Thymus (tissue), 11 donors: Measurements from ENCODE around the gene GNA14. TPM values are rescaled to one million over a fixed set of nuclear protein-coding genes. Genes with fewer than 3 reads are reported as not detected.
A peak's percentile ranks its signal among the peaks of the same experiment; 100 is the strongest.

Experiments used
- DNase-seq, 9 donors: peaks; one replicate each; pipeline ENCODE4 v3.0.0-alpha.2; 2013; ENCODE audit warnings: low spot score in 9 of 9, low read depth in 6 of 9, missing footprints in 1 of 9
- H3K27ac ChIP-seq, 2 donors: one replicate each; pipeline ENCODE4 v1.5.1; 2013; ENCODE audit warnings: control low read depth in 1 of 2, low read depth in 1 of 2, low read length in 1 of 2, mild to moderate bottlenecking in 1 of 2, moderate library complexity in 1 of 2
- H3K27me3 ChIP-seq, 2 donors: one replicate each; pipeline ENCODE4 v1.5.1; 2013; ENCODE audit warnings: low read length in 1 of 2; ENCODE audit not compliant: control insufficient read depth in 2 of 2, insufficient read depth in 1 of 2
- H3K36me3 ChIP-seq, 2 donors: one replicate each; pipeline ENCODE4 v1.5.1; 2013; ENCODE audit warnings: low read length in 1 of 2, mild to moderate bottlenecking in 1 of 2, moderate library complexity in 1 of 2; ENCODE audit not compliant: control insufficient read depth in 2 of 2, insufficient read depth in 2 of 2
- H3K4me1 ChIP-seq, 2 donors: one replicate each; pipeline ENCODE4 v1.5.1; 2013; ENCODE audit warnings: low read length in 2 of 2; ENCODE audit not compliant: control insufficient read depth in 2 of 2, insufficient read depth in 2 of 2
- H3K4me3 ChIP-seq, 2 donors: one replicate each; pipeline ENCODE4 v1.5.1; 2013; ENCODE audit warnings: low read length in 2 of 2, control low read depth in 1 of 2, mild to moderate bottlenecking in 1 of 2
- H3K9me3 ChIP-seq, 2 donors: one replicate each; pipeline ENCODE4 v1.5.1; 2013; ENCODE audit warnings: low read length in 1 of 2, mild to moderate bottlenecking in 1 of 2; ENCODE audit not compliant: control insufficient read depth in 2 of 2, insufficient read depth in 1 of 2
- WGBS: extraction: QIAGEN DNeasy Blood & Tissue Kit; methylation state at CpG from one replicate; pipeline ENCODE4 v1.1.7; 2013; 5-methylcytosine and 5-hydroxymethylcytosine counted together
- polyA plus RNA-seq: library from polyadenylated mRNA; stranded (reverse); fragments of 200-250 nt; gene quantifications from one replicate; pipeline ENCODE4 v1.2.3, GENCODE V29; 2013
- total RNA-seq: library from RNA; stranded (reverse); fragments of 120-200 nt; gene quantifications from one replicate; pipeline ENCODE4 v1.2.4, GENCODE V29; 2013
- donor health status: healthy.

Gene GNA14
- total and polyA plus RNA-seq, 2 donors: 0.47 to 1.4 TPM

DNA sequence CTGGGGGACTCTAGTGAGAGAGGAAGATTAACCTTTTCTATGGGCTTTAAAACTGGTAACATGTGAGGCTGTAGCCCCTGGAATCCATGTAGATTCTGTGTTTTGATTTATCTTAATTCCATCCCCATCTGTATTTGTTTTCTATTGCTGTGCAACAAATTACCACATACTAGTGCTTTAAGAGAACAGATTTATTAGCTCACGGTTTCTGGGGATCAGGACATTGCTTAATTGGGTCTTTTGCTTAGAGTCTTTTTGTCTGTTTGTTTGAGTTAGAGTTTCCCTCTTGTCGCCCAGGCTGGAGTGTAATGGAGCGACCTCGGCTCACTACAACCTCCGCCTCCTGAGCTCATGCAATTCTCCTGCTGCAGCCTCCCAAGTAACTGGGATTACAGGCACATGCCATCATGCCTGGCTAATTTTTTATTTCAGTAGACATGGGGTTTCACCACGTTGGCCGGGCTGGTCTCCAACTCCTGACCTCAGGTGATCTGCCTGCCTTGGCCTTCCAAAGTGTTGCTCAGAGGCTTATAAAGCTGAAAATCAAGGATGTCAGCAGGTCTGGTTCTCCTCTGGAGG is 29.9 kb upstream of the GNA14 start:
- 94% methylated on average over 7 of the region's 7 CpGs for WGBS
- Histone ChIP-seq H3K4me3 (no peak overlapping the region), H3K4me1 (no peaks in the 10 kb centered on the region), H3K36me3 (no peaks in the 10 kb centered on the region), H3K9me3 (no peaks in the 10 kb centered on the region), H3K27me3 (no peaks in the 10 kb centered on the region), H3K27ac (no peak overlapping the region)
- no peak for DNase-seq

DNA sequence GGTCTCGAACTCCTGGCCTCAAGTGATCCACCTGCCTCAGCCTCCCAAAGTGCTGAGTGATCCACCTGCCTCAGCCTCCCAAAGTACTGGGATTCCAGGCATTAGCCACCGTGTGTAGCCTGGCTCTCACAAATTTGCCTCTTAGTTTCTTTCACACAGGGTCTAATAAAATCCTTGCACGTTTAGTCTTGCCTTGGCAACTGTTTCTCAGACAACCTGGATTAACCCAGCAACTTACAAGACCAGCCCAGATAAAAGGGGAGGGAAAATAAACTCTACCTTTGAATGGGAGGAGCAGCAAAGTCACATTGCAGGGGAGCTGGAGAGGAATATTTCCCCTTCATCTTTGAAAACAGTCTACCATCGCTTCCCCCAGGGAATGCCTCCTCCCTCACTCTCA is 29.3 kb upstream of the GNA14 start:
- H3K4me3 ChIP-seq: no peak overlapping the region
- H3K36me3 ChIP-seq: no peaks in the 10 kb centered on the region
- WGBS: 93% methylated on average over 4 of the region's 4 CpGs
- no peaks in the 10 kb centered on the region for H3K4me1 ChIP-seq
- H3K27ac ChIP-seq: no peak overlapping the region
- DNase-seq: no peak
- H3K27me3 ChIP-seq: no peaks in the 10 kb centered on the region
- H3K9me3 ChIP-seq: no peaks in the 10 kb centered on the region

DNA sequence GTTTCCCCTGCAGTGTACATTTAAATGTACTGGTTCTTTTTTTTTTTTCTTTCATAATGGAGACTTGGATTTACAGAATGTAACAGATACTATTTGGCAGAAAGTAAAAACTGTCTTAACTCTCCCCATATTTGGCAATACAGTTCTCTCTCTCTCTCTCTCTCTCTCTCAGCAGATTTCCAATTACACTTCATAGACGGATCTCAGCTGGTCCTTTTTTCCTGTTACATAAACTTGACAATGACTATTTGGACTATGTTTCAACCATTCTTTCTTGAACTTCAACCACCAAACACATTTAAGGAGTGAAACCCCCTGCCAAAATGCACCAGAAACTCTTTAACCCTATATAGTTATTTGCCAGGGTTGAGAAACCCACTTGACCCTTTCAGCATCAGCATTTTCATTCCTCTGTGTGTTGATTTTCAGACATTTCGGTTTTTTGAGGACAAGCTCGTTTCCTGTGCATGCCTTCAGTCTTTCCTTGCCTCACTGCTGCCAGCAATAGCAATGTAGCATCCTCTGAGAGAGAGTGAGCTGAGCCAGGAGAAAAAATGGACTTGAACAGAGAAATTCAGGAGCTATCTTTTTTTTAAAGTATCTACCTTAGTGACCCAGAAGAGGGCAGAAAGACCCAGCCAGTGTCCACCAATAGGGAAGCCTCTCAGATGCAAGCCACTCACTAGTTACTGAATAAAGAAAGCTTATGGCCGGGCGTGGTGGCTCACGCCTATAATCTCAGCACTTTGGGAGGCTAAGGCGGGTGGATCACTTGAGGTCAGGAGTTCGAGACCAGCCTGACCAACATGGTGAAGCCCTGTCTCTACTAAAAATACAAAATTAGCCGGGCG is 26.0 kb upstream of the GNA14 start:
- H3K27ac ChIP-seq: no peak overlapping the region
- 95% methylated on average over 10 of the region's 10 CpGs for WGBS
- H3K27me3 ChIP-seq: no peaks in the 10 kb centered on the region
- no peaks in the 10 kb centered on the region for H3K9me3 ChIP-seq
- no peaks in the 10 kb centered on the region for H3K36me3 ChIP-seq
- DNase-seq: no peak
- no peak overlapping the region for H3K4me3 ChIP-seq
- no peaks in the 10 kb centered on the region for H3K4me1 ChIP-seq

DNA sequence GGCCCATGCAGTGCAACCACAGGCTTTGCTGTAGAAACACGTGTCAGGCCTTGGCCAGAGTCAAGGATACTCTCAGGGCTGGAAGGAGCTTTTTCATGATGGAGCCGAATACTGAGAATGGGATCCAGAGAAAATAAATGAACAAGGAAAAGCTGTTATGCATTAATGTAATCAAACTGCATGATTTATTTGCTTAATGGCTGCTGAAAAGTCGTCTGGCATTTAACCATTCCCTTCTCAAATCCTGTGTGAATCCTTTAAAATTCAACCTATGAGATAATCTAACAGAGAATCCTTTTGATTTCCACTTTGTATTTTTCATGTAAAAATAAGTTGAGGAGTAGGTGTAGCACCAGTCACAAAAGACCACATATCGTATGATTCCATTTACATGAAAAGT is 24.1 kb upstream of the GNA14 start:
- H3K36me3 ChIP-seq: no peaks in the 10 kb centered on the region
- no peaks in the 10 kb centered on the region for H3K27me3 ChIP-seq
- H3K4me1 ChIP-seq: no peaks in the 10 kb centered on the region
- no peak for DNase-seq
- 93% methylated on average over 4 of the region's 4 CpGs for WGBS
- H3K9me3 ChIP-seq: no peaks in the 10 kb centered on the region
- H3K27ac ChIP-seq: no peak overlapping the region
- H3K4me3 ChIP-seq: no peak overlapping the region

DNA sequence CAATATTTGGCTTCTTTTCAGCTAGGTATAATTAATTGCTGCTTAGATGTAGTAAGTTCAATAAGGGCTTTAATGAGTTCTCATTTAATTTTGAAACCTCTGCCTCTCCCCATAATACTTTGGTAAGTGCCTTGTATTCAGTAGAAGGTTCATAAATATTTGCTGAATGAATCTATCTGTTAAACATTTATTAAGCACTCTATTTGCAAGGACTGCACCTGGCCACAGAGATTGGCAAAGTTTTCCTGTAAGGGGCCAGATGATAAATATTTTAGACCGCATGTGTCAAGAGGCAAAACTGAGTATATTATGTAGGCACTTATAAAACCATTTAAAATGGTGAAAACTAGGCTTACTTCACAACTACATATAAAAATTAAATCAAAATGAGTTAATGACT is 19.0 kb upstream of the GNA14 start:
- Histone ChIP-seq H3K9me3 (no peaks in the 10 kb centered on the region), H3K4me1 (peaks cover 0 to 7% of the 10 kb centered on the region in 2 donors), H3K36me3 (no peaks in the 10 kb centered on the region), H3K27me3 (no peaks in the 10 kb centered on the region), H3K4me3 (no peak overlapping the region), H3K27ac (no peak overlapping the region)
- DNase-seq: no peak
- 98% methylated on average over 1 of the region's 1 CpG for WGBS

DNA sequence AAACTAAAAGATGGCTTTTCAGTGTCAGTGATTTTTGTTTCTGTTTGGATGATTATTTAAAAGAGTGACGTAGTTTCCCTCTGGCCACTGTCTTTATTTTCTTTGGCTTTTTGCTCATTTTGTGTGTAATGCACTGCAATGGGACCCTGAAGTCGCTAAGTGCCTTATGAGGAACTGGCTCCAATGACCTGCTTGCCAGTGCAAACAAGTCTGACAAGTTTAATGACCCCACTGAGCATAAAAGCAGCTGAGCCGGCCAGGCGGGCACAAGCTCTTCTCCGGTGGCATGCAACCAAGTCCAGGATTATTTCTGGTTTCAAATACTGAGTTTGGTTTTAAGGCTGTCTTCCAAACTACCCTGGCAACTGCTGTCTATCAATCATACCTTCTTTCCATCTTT is 15.6 kb upstream of the GNA14 start:
- Histone ChIP-seq H3K4me1 (peaks cover 3 to 31% of the 10 kb centered on the region in 2 donors), H3K36me3 (no peaks in the 10 kb centered on the region), H3K9me3 (no peaks in the 10 kb centered on the region), H3K27me3 (no peaks in the 10 kb centered on the region), H3K27ac (no peak overlapping the region), H3K4me3 (no peak overlapping the region)
- 89% methylated on average over 5 of the region's 5 CpGs for whole genome bisulfite sequencing
- no peak for DNase-seq

DNA sequence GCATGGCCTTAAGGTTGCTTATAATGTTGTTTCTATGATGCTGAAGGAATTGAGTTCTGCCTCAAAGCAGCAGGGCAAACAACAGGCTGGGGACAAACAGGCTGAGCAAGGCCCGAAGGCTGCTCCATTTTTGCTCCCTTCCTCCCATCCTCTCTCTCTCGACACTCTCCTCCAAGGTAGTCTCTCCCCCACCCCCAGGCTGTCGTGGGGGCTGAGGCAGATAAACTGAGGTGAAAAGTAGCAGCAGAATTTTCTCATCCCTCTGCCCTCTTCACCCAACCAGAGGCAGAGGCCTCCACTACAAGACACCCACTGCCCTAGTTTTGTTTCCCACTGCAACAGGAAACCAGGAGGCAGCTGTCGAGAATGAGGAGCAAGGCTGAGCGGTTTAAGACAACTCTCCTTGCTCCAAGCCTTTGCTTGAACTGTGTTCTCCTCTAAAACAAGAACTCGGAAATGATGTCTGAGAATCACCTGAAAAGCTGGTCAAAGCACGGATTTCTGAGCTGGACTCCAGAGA is 13.5 kb upstream of the GNA14 start:
- H3K27ac ChIP-seq: peak overlapping the region in 1 of 2 donors; percentile 91
- no peaks in the 10 kb centered on the region for H3K9me3 ChIP-seq
- H3K36me3 ChIP-seq: no peaks in the 10 kb centered on the region
- H3K4me1 ChIP-seq: peaks cover 3 to 31% of the 10 kb centered on the region in 2 donors
- peak; percentile 27 to 81 (median 48) for DNase-seq
- no peak overlapping the region for H3K4me3 ChIP-seq
- no peaks in the 10 kb centered on the region for H3K27me3 ChIP-seq
- WGBS: 73% methylated on average over 7 of the region's 7 CpGs

DNA sequence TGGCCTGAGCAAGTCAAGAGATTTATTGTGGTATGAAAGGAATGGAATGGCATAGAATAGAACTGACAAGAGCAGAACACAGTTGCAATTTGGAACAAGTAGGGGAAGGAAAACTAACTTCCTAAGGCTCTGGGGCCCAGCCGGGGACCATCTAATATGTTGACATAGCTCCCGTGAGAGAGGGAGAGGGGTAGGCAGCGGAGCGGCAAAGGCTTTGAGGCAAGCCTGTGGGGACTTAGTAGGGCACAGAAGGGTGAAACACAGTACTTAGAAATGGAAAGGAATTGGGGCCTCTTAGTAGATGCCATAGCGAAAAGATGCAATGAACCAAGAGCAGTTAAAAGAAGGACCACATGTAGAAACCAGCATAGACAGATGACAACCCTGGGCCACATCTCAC is 11.8 kb upstream of the GNA14 start:
- H3K4me1 ChIP-seq: peaks cover 3 to 31% of the 10 kb centered on the region in 2 donors
- no peak overlapping the region for H3K27ac ChIP-seq
- no peaks in the 10 kb centered on the region for H3K27me3 ChIP-seq
- H3K9me3 ChIP-seq: no peaks in the 10 kb centered on the region
- H3K4me3 ChIP-seq: no peak overlapping the region
- 98% methylated on average over 5 of the region's 5 CpGs for WGBS
- DNase-seq: no peak
- H3K36me3 ChIP-seq: no peaks in the 10 kb centered on the region

DNA sequence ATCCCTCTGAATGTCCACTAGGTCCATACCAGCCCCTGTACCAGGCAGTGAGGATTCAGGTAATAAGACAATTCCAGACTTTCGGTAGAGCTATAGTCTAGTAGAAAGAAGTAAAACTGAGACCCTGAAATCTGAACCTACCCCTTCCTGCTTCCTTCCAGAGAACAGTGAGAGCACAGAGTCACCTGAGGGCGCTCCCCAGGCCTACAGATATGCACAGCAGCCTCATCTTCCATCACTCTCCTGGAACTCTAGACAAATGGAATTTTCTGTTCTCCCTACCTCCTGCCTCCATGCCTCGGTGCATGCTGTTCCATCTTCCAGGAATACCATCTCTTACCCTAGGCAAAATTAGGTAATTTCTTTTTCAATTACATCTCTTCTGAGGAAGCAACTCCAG is 3.1 kb upstream of the GNA14 start:
- Histone ChIP-seq H3K4me1 (peaks cover 5 to 16% of the 10 kb centered on the region in 2 donors), H3K27me3 (peaks cover 33 to 45% of the 10 kb centered on the region in 2 donors), H3K4me3 (no peak overlapping the region), H3K27ac (no peak overlapping the region), H3K36me3 (no peaks in the 10 kb centered on the region), H3K9me3 (peaks cover 0 to 5% of the 10 kb centered on the region in 2 donors)
- no peak for DNase-seq
- 73% methylated on average over 3 of the region's 3 CpGs for WGBS
